HPDE6-E6E7 (cell line): ENCODE data around the gene CD5L.

ENCODE experiments used
- DNase-seq: peaks from one replicate; pipeline ENCODE4 v3.0.0; 2011; ENCODE audit warnings: missing footprints; ENCODE audit errors: extremely low spot score

The CD5L gene

DNA sequence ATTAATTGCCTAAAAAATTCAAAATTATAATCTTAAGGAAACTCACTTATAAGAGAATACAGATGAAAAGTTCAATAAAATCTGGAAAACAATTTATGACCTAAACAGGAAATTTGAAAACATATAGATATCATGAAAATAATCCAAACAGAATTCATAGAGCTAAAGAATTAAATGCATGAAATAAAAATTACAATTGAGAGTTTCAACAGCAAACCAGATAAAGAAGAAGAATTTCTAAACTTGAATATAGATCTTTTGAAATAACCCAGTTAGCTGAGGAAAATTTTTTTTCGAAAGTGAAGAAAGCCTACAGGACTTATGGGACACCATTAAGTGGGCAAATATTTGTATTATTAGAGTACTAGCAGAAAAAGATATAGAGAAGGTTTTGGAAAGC lies 28.3 kb downstream of the CD5L start:
- no peak for DNase-seq

DNA sequence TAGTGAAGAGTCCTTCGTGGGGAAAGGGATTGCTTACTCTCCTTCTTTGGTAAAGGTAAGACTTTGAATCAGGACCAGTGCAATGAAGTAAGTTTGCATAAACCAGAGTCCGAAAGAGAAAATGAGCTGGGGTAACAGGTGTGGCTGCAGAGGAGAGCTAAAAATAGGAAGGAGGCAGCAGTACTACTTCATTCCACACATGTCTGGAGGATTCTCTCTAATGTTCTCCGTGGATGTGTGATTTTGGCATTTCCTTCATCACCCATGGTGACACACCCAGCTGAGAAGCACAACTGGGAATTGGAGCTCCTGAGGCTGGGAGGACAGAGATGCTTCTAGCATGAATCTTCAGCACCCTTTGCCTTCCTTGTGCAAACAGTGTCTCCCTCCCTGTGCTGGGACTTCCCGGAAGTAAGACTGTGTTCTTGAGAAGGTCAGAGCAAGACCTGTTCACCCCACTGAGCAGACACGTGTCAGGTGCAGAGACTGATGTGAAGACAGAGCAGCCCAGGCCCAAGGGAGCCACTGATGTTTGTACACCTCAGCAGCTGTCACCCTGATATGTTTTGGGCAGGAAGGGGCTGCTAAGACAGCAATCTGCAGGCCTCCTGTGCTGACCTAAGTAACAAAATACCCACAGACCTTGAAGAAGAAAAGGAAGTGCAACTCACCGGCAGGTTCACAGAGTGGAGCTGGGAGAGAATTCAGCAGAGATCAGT lies 35.0 kb downstream of the CD5L start:
- no peak for DNase-seq

DNA sequence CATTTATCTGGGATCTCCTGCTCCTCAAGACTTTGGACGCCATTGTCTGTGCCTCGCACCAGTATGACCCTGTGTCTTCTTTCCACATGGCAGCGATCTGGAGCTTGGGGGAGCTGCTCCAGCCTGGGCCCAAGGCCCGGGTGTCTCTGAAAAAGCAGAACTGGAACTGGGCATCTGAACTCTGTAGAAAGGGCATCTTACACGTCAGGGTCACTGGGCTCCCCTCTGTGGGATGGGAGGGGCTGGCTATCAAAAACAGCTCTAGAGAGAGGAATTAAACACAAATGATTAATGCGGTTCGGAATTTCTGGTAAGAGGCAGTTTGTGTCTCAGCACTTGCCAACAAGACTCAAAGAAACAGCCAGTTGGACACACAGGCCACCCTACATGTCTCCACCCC lies 37.8 kb downstream of the CD5L start:
- no peak for DNase-seq

DNA sequence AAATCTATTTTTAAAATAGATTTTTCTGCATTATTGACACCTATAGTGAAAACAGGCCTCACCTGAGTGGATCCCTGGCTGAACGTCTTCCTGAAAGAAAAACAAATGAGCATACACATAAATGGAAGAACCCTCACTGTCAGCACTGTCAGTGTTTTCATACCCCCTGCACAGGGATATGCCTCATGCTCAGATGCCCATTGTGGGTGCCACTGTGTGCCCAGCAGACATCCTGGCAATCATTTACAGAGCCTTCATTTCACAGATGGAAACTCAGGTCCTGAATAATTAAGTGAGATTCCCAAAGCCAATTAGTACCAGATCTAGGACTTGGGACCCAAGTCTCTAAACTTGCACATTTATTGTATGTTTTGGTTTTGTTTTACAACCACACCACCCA lies 41.6 kb downstream of the CD5L start:
- DNase-seq: no peak

DNA sequence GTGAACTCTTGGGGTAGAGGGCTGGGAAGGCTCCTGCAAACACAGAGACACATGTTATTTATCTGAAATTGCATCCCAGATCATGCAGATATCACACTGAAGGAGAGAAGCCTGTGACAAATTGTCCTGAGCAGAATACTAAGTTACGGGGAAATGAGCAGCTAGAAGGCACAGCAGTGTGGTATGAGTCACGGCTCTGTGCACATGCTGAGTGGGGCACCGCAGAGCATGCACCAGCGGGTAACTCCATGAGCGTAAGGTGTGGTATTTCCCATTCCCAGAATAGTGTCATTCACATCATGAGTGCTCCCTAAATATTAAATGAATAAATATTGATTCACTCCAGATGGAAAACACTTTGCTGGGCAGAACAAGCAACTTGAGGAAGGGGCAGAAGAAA lies 43.4 kb downstream of the CD5L start:
- DNase-seq: no peak

DNA sequence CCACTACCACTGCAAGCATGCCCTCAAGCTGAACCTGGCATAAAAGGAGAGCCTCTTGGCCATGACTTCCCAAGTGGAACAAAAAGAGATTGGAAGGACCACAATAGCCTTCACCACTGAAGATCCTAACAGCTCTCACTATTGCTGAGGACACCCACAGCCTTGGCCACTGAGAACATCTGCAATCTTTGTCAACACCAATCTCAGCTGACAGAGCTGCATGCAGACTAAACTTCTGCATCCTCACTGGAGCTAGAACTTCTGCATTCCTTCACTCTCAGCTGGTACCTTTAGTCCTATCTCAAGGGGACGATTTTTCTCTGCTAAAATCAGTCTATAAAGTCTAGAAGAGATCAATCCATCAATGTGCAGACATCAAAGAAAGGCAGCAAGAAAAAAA lies 56.4 kb downstream of the CD5L start:
- no peak for DNase-seq

DNA sequence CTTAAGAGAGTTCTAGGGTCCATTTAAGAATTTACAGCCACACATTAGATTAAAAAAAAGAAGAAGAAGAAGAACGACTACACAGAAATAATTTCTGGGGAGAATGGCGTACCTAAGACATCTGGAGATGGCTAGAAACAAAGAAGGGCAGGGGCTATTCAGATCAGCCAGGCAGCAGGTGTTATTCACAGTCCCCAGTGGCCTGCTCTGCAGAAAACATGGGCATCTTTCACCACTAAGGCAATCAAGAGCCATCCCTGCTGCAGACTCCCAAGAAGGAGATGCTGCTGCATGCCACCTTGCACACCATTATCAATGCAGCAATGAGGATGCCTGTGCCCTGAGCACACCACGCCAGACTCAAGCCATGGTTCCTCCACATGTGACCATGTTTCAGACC lies 56.8 kb downstream of the CD5L start:
- DNase-seq: no peak

DNA sequence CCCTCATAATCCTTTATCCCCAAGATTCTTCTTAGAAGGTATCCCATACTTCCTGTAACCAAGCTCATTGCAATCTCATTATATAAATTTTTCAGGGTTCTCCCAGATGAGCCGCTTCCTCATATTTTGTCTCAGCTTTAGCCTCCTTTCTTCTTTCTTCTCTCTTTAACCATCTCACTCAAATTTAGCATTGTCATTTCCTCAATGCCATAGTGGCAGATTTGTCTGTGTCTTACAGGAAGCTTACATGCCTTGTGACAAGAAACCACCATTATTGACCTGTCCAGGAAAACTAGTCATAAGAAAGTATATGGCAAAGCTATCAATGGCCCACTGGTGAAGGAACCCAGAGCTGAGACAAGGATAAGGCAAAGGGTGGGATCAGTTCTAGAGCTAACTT lies 58.7 kb downstream of the CD5L start:
- no peak for DNase-seq

DNA sequence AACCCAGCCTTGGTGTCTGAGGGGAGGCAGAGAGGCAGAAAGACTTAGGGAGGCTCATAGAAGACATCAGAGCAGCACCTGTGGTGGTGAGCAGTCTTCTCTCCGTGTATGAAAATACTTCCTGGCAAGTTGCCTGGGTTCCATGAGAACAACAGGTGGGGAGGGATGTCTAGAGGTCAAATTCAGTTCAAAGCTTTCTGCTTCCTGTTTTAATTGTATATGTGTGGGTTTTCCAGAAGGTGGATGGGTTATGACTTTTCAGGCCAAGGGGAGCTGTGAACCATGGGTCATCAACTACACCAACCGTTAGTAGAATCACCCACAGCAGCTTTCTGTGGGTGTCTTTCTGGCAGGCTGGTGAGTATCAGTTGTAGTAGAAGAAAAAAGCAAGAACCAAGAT lies 60.6 kb downstream of the CD5L start:
- no peak for DNase-seq
